Gastroesophageal sphincter (tissue), 4 donors: ENCODE measurements around the gene RBM4B. TPM values are rescaled to one million over a fixed set of nuclear protein-coding genes. Genes with fewer than 3 reads are reported as not detected.

Experiments used
- ATAC-seq: fragments of 150-250 bp; one replicate; pipeline ENCODE4 v1.9.1; 2016; ENCODE audit warnings: mild to moderate bottlenecking, moderate library complexity
- H3K27ac ChIP-seq, 4 donors: fragments of 200-600 bp; sonication (generic) in 3 of 4; 1 replicate in 3 of 4; 2 replicates in 1 of 4; pipeline ENCODE4 v1.5.1; 2016 to 2019
- H3K27me3 ChIP-seq: fragments of 200-600 bp; sonication (generic); one replicate; pipeline ENCODE4 v1.5.1; 2019
- H3K36me3 ChIP-seq, 2 donors: fragments of 200-600 bp; sonication (generic); one replicate each; pipeline ENCODE4 v1.5.1; 2019; ENCODE audit warnings: control low read depth in 1 of 2
- H3K4me1 ChIP-seq, 3 donors: fragments of 200-600 bp; sonication (generic); 1 replicate in 2 of 3; 2 replicates in 1 of 3; pipeline ENCODE4 v1.5.1; 2016 to 2019; ENCODE audit warnings: control low read depth in 2 of 3
- H3K4me3 ChIP-seq, 2 donors: fragments of 200-600 bp; sonication (generic); one replicate each; pipeline ENCODE4 v1.5.1; 2019; ENCODE audit warnings: mild to moderate bottlenecking in 1 of 2, moderate library complexity in 1 of 2
- H3K9me3 ChIP-seq, 3 donors: fragments of 200-600 bp; sonication (generic); one replicate each; pipeline ENCODE4 v1.5.1; 2017 to 2019; ENCODE audit warnings: control low read depth in 2 of 3
- EP300 ChIP-seq: sonication (generic); formaldehyde crosslinking; IDR thresholded peaks from one replicate; pipeline ENCODE4 v1.6.1; 2017; ENCODE audit warnings: antibody characterized with exemption, mild to moderate bottlenecking
- POLR2A ChIP-seq, 2 donors: fragments of 450-650 bp; IDR thresholded peaks; one replicate each; pipeline ENCODE4 v1.6.1; 2017; ENCODE audit warnings: antibody characterized with exemption in 2 of 2, mild to moderate bottlenecking in 2 of 2, moderate library complexity in 1 of 2
- POLR2AphosphoS5 ChIP-seq: sonication (generic); formaldehyde crosslinking; IDR thresholded peaks from one replicate; pipeline ENCODE4 v1.6.1; 2017; ENCODE audit warnings: antibody characterized with exemption
- WGBS, 2 donors: methylation state at CpG; one replicate each; pipeline ENCODE4 v1.1.5; 2018; ENCODE audit warnings: low coverage in 1 of 2; 5-methylcytosine and 5-hydroxymethylcytosine counted together
- total RNA-seq, 4 donors: library from RNA; depleted of rRNA; stranded (reverse); fragments of >200 nt; gene quantifications; one replicate each; pipeline ENCODE4 v1.1.0, GENCODE V29; 2016
- TF ChIP-seq, protein P1 (sequence below), 4 experiments: fragments of 200-600 bp in 2 of 4; fragments of 450-650 bp in 2 of 4; sonication (generic) in 1 of 4; IDR thresholded peaks; one replicate each; pipeline ENCODE4 v1.5.1; 2017 to 2019; ENCODE audit warnings: antibody characterized with exemption in 4 of 4, mild to moderate bottlenecking in 2 of 4, moderate library complexity in 2 of 4

Gene RBM4B
- total RNA-seq, 4 donors from 2014 or later = 10.7 to 28.2 (median 12.3) TPM

- TF ChIP-seq EP300 (no peak), POLR2A (IDR thresholded peaks at IDR 0.05) (no peak), POLR2AphosphoS5 (no peak)
- TF ChIP-seq, protein P1, sequence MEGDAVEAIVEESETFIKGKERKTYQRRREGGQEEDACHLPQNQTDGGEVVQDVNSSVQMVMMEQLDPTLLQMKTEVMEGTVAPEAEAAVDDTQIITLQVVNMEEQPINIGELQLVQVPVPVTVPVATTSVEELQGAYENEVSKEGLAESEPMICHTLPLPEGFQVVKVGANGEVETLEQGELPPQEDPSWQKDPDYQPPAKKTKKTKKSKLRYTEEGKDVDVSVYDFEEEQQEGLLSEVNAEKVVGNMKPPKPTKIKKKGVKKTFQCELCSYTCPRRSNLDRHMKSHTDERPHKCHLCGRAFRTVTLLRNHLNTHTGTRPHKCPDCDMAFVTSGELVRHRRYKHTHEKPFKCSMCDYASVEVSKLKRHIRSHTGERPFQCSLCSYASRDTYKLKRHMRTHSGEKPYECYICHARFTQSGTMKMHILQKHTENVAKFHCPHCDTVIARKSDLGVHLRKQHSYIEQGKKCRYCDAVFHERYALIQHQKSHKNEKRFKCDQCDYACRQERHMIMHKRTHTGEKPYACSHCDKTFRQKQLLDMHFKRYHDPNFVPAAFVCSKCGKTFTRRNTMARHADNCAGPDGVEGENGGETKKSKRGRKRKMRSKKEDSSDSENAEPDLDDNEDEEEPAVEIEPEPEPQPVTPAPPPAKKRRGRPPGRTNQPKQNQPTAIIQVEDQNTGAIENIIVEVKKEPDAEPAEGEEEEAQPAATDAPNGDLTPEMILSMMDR (IDR thresholded peaks at IDR 0.05) = no peak
- no peaks in the 10 kb centered on the region for H3K27me3 ChIP-seq
- H3K4me1 ChIP-seq = no peaks in the 10 kb centered on the region
- no peaks in the 10 kb centered on the region for H3K36me3 ChIP-seq
- ATAC-seq = no peak
- H3K27ac ChIP-seq = no peak overlapping the region
- no peak overlapping the region for H3K4me3 ChIP-seq
- WGBS, 2 donors = 93% methylated on average over 6 of the region's 10 CpGs; no CpG with 5 or more reads in 1 of the 2 donors
- peaks cover 0 to 10% (median 0%) of the 10 kb centered on the region in 3 donors for H3K9me3 ChIP-seq
These were observed 23.9 kb upstream of the RBM4B start for GRCh38 chr11:66701432-66702240.

DNA sequence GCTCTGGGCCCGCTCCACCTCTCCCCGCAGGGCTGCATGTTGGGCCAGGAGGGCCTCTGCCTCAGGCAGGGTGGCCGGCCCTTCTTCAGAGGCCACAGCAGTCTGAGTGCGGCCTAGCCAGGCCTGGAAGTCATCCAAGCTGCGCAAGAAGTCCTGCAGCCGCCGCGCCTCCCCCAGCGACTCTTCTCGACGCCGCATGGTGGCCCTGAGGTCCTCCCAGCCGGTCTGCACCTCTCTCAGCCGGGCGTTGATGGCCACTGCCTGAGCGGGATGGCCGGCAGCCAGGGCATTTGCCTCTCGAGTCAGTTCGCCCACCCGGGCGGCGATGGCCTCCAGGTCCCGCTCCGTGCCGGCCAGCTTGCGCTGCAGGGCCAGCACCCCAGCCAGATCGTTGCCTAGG lies 23.1 kb upstream of the RBM4B start:
- H3K36me3 ChIP-seq = no peaks in the 10 kb centered on the region
- no peak for ATAC-seq
- H3K27me3 ChIP-seq = no peaks in the 10 kb centered on the region
- no CpG with 5 or more reads among the region's 27 CpGs for WGBS, 2 donors
- peaks cover 0 to 10% (median 0%) of the 10 kb centered on the region in 3 donors for H3K9me3 ChIP-seq
- no peaks in the 10 kb centered on the region for H3K4me1 ChIP-seq
- TF ChIP-seq, protein P1 (IDR thresholded peaks at IDR 0.05) = no peak
- no peak for TF ChIP-seq POLR2A (IDR thresholded peaks at IDR 0.05)
- TF ChIP-seq POLR2AphosphoS5 = no peak
- TF ChIP-seq EP300 = no peak
- H3K27ac ChIP-seq = no peak overlapping the region
- H3K4me3 ChIP-seq = no peak overlapping the region

DNA sequence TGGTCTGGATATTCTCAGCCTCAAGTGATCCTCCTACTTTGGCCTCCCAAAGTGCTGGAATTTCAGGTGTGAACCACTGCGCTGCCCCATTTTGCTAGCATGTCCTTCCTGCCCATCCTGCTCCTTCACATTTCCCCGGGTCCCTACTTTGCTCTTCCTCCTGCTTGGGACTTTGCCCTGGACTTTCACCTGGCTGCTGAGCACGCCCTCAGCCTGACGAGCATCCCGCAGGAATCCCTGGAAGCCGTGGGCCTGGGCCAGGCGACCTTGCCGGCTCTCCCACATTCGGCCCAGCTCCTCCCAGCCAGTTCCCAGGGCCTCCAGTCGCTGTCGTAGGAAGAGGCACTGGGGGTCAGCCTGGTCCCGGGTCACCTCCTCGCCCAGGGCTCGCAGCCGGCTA lies 22.6 kb upstream of the RBM4B start:
- no peaks in the 10 kb centered on the region for H3K4me1 ChIP-seq
- no peak overlapping the region for H3K27ac ChIP-seq
- H3K36me3 ChIP-seq = no peaks in the 10 kb centered on the region
- no peaks in the 10 kb centered on the region for H3K27me3 ChIP-seq
- no peak overlapping the region for H3K4me3 ChIP-seq
- no peak for TF ChIP-seq POLR2AphosphoS5
- no peak for TF ChIP-seq POLR2A (IDR thresholded peaks at IDR 0.05)
- TF ChIP-seq EP300 = no peak
- TF ChIP-seq, protein P1 (IDR thresholded peaks at IDR 0.05) = no peak
- no peak for ATAC-seq
- H3K9me3 ChIP-seq = peaks cover 0 to 10% (median 0%) of the 10 kb centered on the region in 3 donors
- WGBS, 2 donors = 95 to 100% methylated on average over 2 to 10 of the region's 15 CpGs

DNA sequence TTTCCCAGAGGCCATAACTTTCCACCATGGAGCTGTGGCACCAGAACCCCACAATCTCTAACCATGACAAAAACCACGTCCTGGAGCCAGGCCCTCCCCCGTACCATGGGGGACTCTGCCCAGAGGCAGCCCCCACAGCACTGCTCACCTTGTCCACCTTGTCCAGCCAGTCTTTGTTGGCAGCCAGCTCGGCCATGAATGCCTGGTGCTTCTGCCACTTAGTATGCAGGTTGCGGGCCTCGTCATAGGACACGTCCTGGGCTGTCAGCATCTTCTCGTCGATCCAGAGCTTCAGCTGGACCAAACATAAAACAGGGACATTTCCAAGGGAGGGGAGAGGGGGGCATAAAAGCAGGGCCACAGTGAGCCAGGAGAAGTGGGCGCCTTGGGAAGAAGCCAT lies 20.8 kb upstream of the RBM4B start:
- H3K36me3 ChIP-seq = no peaks in the 10 kb centered on the region
- ATAC-seq = no peak
- H3K27ac ChIP-seq = no peak overlapping the region
- TF ChIP-seq EP300 (no peak), POLR2A (IDR thresholded peaks at IDR 0.05) (no peak), POLR2AphosphoS5 (no peak)
- TF ChIP-seq, protein P1 (IDR thresholded peaks at IDR 0.05) = no peak
- peaks cover 0 to 10% (median 0%) of the 10 kb centered on the region in 3 donors for H3K9me3 ChIP-seq
- peaks cover 0 to 5% (median 0%) of the 10 kb centered on the region in 3 donors for H3K4me1 ChIP-seq
- WGBS, 2 donors = 83 to 93% methylated on average over 2 of the region's 9 CpGs
- no peaks in the 10 kb centered on the region for H3K27me3 ChIP-seq
- no peak overlapping the region for H3K4me3 ChIP-seq

DNA sequence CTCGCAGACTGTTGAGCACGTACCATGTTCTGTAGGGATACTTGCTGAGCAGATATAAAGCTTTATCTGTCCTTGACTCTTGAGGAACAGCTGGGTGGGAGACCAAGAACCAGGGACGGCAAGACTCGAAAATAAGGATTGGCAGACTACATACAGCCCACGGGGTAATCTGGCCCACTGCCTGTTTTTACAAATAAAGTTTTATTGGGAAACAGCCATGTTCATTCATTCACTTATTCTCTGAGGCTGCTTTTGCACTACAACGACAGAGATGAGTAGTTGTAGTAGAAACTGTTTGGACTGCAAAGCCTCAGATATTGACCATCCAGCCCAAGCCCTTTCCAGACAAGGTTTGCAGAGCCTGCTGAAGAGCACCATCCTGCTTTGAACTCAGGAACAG lies 20.3 kb upstream of the RBM4B start:
- Histone ChIP-seq H3K27me3 (no peaks in the 10 kb centered on the region), H3K4me3 (no peak overlapping the region), H3K9me3 (peaks cover 0 to 10% (median 0%) of the 10 kb centered on the region in 3 donors), H3K4me1 (peaks cover 0 to 5% (median 0%) of the 10 kb centered on the region in 3 donors), H3K27ac (no peak overlapping the region), H3K36me3 (no peaks in the 10 kb centered on the region)
- ATAC-seq = no peak
- TF ChIP-seq, protein P1 (IDR thresholded peaks at IDR 0.05) = no peak
- 88 to 93% methylated on average over 4 to 6 of the region's 6 CpGs for WGBS, 2 donors
